Right atrium auricular region (tissue), 2 donors: ENCODE measurements around the gene HRH3. TPM values are rescaled to one million over a fixed set of nuclear protein-coding genes. Genes with fewer than 3 reads are reported as not detected.

Experiments used
- DNase-seq: peaks from one replicate; pipeline ENCODE4 v3.0.0-alpha.2; 2019; ENCODE audit warnings: low spot score
- H3K27ac ChIP-seq, 2 donors: fragments of 200-600 bp; sonication (generic); 1 replicate in 1 of 2; 2 replicates in 1 of 2; pipeline ENCODE4 v1.5.1; 2016 to 2019
- H3K27me3 ChIP-seq, 2 donors: fragments of 200-600 bp; sonication (generic); one replicate each; pipeline versions ENCODE4 v1.5.1 to v1.6.0; 2017 to 2019
- H3K36me3 ChIP-seq: fragments of 200-600 bp; sonication (generic); one replicate; pipeline ENCODE4 v1.5.1; 2016
- H3K4me1 ChIP-seq, 2 donors: fragments of 200-600 bp; sonication (generic); one replicate each; pipeline versions ENCODE4 v1.5.1 to v1.6.0; 2017 to 2019
- H3K4me3 ChIP-seq, 2 donors: fragments of 200-600 bp; sonication (generic); 1 replicate in 1 of 2; 2 replicates in 1 of 2; pipeline ENCODE4 v1.5.1; 2017 to 2019; ENCODE audit warnings: mild to moderate bottlenecking in 1 of 2, moderate library complexity in 1 of 2
- H3K9me3 ChIP-seq, 2 donors: fragments of 200-600 bp; sonication (generic); one replicate each; pipeline ENCODE4 v1.5.1; 2019
- CTCF ChIP-seq, 2 donors: fragments of 200-600 bp; sonication (generic); IDR thresholded peaks; one replicate each; pipeline ENCODE4 v1.5.1; 2019; ENCODE audit warnings: antibody characterized with exemption in 2 of 2
- total RNA-seq, 2 donors: library from RNA; depleted of rRNA; stranded (reverse); fragments of >200 nt; gene quantifications; one replicate each; pipeline ENCODE4 v1.1.0, GENCODE V29; 2016

The HRH3 gene
- total RNA-seq, 2 donors from 2014 or later, result not detected

GRCh38 chr20:62168890-62169435 lies 51.1 kb downstream of the HRH3 start:
- H3K4me1 ChIP-seq, result no peaks in the 10 kb centered on the region
- DNase-seq, result no peak
- no peaks in the 10 kb centered on the region for H3K27me3 ChIP-seq
- no peaks in the 10 kb centered on the region for H3K9me3 ChIP-seq
- no peak overlapping the region for H3K4me3 ChIP-seq
- no peak overlapping the region for H3K27ac ChIP-seq
- no peak for TF ChIP-seq CTCF (IDR thresholded peaks at IDR 0.05)
- H3K36me3 ChIP-seq, result peaks cover 41% of the 10 kb centered on the region

- Histone ChIP-seq H3K36me3 (peaks cover 46% of the 10 kb centered on the region), H3K4me1 (no peaks in the 10 kb centered on the region), H3K4me3 (no peak overlapping the region), H3K27ac (no peak overlapping the region), H3K9me3 (no peaks in the 10 kb centered on the region), H3K27me3 (no peaks in the 10 kb centered on the region)
- DNase-seq, result no peak
- TF ChIP-seq CTCF (IDR thresholded peaks at IDR 0.05), result no peak
These were observed 52.0 kb downstream of the HRH3 start for GRCh38 chr20:62168061-62168460.

- Histone ChIP-seq H3K27ac (no peak overlapping the region), H3K4me3 (no peak overlapping the region), H3K9me3 (no peaks in the 10 kb centered on the region), H3K4me1 (no peaks in the 10 kb centered on the region), H3K27me3 (no peaks in the 10 kb centered on the region), H3K36me3 (peaks cover 47% of the 10 kb centered on the region)
- no peak for TF ChIP-seq CTCF (IDR thresholded peaks at IDR 0.05)
- DNase-seq, result no peak
These were observed 52.6 kb downstream of the HRH3 start for GRCh38 chr20:62167474-62167873.

- Histone ChIP-seq H3K36me3 (peaks cover 61% of the 10 kb centered on the region), H3K4me1 (no peaks in the 10 kb centered on the region), H3K4me3 (no peak overlapping the region), H3K27ac (no peak overlapping the region), H3K9me3 (no peaks in the 10 kb centered on the region), H3K27me3 (no peaks in the 10 kb centered on the region)
- TF ChIP-seq CTCF (IDR thresholded peaks at IDR 0.05), result no peak
- no peak for DNase-seq
These were observed 54.2 kb downstream of the HRH3 start for GRCh38 chr20:62165762-62166399.

Other genes starting within 250 kb of the HRH3 start
- gene TAF4, start 154.4 kb downstream of the HRH3 start, total RNA-seq, result 10 to 100 TPM in 1 of 2 donors, 1 to 10 TPM in 1; 8.3 to 18.0 TPM
- 10 to 100 TPM; 26.1 to 26.8 TPM for gene LSM14B, start 97.8 kb downstream of the HRH3 start, total RNA-seq
- gene PSMA7, start 76.9 kb downstream of the HRH3 start, total RNA-seq, result 100 to 1,000 TPM; 258 to 313 TPM
- 1 to 10 TPM; 8.3 to 9.0 TPM for gene SS18L1, start 76.5 kb downstream of the HRH3 start, total RNA-seq
- gene MTG2, start 37.2 kb downstream of the HRH3 start, total RNA-seq, result 10 to 100 TPM; 20.7 to 24.1 TPM
- gene OSBPL2, start 18.2 kb upstream of the HRH3 start, total RNA-seq, result 10 to 100 TPM; 27.2 to 29.6 TPM
- 100 to 1,000 TPM in 1 of 2 donors, 10 to 100 TPM in 1; 95.9 to 128 TPM for gene ADRM1, start 82.7 kb upstream of the HRH3 start, total RNA-seq
- gene LAMA5, start 147.0 kb upstream of the HRH3 start, total RNA-seq, result 10 to 100 TPM; 61.1 to 69.4 TPM
- gene RPS21, start 166.8 kb upstream of the HRH3 start, total RNA-seq, result 1,000 to 10,000 TPM; 1,510 to 1,937 TPM
- 10 to 100 TPM; 10.8 to 17.7 TPM for gene CABLES2, start 187.0 kb upstream of the HRH3 start, total RNA-seq
- not detected for gene RBBP8NL, start 207.3 kb upstream of the HRH3 start, total RNA-seq